Measurements from ENCODE around the gene SFN.
A peak's percentile ranks its signal among the peaks of the same experiment; 100 is the strongest.
"Not testable (repeated sequence)": the region's sequence is repeated elsewhere in the genome, so short reads cannot be mapped to it uniquely, and the experiment has no call there.

SFN gene

GRCh38 chr1:26862781-26863684 lies at the start of gene SFN:
TSS of gene SFN (plus strand) at chr1:26863149. CDS start at chr1:26863213, 64 bp downstream.
- peak; percentile 84 to 91 for DNase-seq

- no peak for DNase-seq
Measured at GRCh38 chr1:26814377-26814776, 48.6 kb upstream of the SFN start.

DNA sequence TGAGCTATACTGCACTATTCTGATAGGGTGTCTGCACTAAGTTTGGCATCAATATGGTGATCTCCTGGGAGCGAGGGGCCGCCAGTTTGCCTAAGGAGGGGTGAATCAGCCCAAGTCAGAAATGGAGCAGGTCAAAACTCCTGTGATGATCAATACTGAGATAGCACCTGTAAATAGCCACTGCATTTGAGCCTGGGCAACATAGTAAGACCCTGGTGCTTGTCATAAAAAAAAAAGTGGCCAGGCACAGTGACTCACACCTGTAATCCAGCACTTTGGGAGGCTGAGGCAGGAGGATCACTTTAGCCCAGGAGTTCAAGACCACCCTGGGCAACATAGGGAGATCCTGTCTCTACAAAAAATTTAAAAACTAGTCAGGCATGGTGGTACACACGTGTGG lies 48.1 kb upstream of the SFN start:
- DNase-seq: no peak

DNA sequence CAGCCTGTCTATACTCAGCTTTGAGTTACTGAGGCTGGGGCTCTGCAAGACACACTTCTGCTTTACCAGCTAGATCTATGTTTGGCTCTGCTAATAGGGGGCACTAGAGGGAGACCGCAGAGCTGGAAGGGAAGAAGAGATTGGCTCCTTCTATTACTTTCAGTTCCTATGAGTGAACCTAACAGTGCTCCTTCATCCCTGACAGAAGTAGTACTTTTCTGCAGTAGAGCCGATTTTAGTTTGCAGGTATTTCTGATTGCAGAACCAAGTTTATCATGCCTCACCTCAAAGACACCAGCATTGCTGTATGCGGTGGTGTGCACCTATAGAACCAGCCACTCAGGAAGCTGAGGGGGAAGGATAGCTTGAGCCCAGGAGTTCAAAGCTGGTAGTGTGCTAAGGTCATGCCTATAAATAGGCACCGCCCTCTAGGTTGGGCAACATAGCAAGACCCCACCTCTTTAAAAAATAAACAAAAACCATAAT lies 42.1 kb upstream of the SFN start:
- no peak for DNase-seq

GRCh38 chr1:26822737-26823395 lies 40.1 kb upstream of the SFN start:
- no peak for DNase-seq

DNA sequence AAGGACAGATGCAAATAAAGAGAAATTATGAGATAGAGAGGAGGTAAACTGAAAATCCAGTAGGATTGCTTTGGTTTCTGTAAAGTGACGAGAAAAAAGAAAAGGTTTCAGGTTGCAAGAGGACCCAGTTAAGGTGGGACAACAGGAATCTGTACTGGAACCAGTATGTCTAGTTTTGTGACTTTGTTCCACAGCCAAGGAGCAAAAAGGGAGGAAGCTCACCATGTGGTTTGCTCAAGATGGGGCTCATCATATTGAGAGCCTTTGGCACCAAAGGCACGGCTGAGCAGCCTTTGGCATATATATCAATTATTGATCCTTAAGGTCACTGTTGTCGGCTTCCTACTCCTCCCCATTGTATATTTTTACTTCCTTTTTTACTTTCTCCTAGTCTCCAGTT lies 38.2 kb upstream of the SFN start:
- no peak for DNase-seq

- DNase-seq: peak; percentile 30 to 48
Measured at GRCh38 chr1:26826261-26827105, 36.5 kb upstream of the SFN start, which contains the start of gene ZDHHC18. TSS of gene ZDHHC18 (plus strand) at chr1:26826688. CDS start at chr1:26826805, 117 bp downstream.

- DNase-seq: no peak
Measured at GRCh38 chr1:26827106-26827604, 35.8 kb upstream of the SFN start.

DNA sequence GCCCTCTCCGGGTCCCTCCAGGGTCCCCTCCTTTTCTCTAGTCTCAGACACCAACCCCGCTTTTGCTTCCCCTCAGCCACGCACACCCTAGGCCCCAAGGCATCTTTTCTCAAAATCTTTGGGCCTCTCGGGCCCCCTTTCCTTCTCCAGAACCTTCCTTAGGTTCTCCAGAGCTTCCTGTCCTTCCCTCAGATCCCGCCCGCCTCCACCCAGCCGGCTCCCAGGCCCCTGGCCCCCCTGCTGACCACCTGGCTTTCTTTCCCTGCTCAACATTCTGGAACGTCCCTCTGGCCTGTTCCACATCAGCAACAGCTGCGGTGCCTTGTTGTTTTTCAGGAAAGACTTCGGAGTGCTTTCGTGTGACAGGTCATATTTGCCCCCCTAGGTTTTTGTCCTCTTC lies 35.3 kb upstream of the SFN start:
- DNase-seq: no peak

GRCh38 chr1:26828411-26828991 lies 34.4 kb upstream of the SFN start:
- no peak for DNase-seq

DNA sequence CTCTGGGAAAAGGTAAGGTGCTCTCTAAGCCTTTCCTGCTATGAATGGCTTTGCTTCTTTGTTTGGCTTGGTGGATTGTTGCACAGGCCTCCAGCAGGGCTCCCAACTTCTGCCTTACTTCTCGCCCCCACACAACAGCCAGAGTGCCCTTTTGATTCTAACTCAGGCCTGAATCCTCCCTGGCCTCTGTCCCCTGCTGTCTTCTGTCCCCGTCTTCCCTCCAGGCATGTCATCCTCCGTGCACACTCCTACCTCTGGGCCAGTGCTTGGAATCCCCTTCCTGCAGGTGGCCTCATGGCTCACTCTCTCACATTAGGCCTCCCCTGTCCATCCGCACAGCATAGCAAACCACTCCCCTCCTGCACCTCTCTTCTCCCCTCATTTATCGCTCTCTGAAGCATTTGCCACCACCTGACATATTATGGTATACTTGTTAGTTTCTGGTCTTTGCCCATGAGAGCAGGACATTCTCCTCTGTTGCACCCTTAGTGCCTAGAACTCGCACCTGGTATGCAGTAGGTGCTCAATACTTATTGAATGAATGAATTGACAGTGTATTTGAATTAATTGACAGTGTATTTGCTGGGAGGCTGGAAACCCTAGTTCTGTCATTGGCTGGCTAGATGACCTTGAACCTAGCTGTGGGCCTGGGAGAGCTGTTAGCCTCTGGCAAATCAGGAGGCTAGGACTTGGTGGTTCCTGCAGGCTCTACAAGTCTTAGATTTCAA lies 33.6 kb upstream of the SFN start:
- no peak for DNase-seq

GRCh38 chr1:26831059-26831458 lies 31.9 kb upstream of the SFN start:
- DNase-seq: no peak

GRCh38 chr1:26831546-26832248 lies 31.3 kb upstream of the SFN start:
- DNase-seq: no peak

DNA sequence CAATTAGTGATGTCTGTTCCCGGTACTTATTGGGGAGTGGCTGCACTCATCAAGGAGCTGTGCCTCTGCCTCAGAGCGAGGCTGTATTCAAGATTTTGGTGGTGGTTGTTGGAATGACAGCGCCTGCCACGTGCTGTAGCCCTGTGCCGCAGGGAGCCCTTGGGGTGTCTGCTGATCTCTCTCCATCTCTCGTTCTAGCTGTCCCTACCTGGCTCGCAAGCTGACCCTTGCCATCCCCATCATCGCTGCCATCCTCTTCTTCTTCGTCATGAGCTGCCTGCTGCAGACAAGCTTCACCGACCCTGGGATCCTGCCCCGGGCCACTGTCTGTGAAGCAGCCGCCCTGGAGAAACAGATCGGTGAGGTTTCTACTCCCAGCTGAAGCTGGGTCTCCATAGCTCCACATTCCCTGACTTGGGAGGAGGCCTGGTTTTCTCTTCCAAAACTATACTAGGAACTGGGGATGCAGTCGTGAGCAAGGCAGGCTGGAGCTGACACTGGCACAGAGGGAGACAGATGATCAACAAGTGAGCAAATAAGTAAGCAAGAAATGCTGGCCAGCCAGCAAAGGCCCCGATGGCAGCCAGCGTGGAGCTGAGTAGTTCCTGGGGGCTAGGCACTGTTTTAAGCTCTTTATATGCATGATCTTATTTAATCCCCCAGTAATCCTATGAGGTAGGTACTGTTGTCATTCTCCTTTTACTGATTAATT lies 30.5 kb upstream of the SFN start:
- DNase-seq: no peak

- no peak for DNase-seq
Measured at GRCh38 chr1:26833432-26834405, 29.2 kb upstream of the SFN start.

DNA sequence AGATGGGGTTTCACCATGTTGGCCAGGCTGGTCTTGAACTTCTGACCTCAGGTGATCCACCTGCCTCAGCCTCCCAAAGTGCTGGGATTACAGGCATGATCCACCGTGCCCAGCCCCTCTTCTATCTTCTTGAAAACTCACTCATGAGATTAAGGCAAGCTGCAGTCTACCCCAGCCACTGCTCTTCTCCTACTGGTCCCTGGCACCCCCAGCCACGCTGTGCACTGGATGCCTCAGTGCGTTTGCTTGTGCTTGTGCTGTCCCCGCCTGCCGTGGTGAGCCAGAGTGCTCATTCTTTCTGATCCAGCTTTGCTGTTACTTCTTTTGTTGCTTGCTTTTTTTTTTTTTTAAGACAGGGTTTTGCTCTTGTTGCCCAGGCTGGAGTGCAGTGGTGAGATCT lies 25.3 kb upstream of the SFN start:
- DNase-seq: not testable (repeated sequence)

DNA sequence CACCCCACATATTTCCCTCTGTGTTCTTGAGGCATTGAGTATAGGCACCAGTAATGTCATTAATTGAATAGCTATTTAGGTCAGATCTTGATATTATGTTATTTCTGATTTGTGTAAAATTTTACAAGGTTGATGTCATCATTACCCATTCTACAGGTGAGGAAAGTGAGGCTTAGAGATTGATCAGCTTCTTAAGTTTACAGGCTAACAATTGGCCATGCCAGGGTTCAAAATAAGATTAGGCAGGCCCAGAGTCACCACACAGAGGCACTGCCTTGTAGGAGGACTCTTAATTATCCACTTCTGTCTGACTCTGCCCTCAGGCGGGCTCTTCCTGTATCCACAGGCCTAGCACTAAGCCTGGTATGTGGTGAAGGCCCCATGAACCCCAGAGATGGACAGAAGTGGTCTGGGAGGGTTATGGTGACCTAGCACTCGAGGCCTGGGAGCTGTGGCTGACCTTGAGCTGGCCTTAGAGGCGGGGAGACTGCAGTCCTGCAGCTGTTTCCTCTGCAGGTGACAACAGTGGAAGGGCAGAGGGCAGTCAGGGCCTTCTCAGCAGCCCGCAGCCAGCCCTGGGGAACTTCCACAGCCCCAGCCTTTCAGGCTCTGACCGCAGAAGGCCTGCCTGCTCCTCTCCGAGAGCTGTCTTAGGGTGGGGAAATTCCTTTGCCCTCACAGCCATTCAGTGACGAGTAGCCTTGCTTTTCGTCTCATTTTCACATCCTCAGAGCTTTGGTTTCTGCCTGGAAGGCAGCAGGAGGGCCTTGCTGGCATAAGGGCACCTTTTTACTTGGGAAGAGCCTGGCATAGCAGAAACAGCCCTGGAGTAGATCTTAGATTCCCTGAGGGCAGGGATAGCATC lies 24.2 kb upstream of the SFN start:
- DNase-seq: no peak

GRCh38 chr1:26839339-26839722 lies 23.6 kb upstream of the SFN start:
- DNase-seq: no peak
